Frontal cortex (tissue), 1 donor: ENCODE results near the gene BTBD16. TPM values are rescaled to one million over a fixed set of nuclear protein-coding genes. Genes with fewer than 3 reads are reported as not detected.

Source experiments
- small RNA-seq: library from RNA; depleted of rRNA; stranded (forward); fragments of <200 nt; gene quantifications from one replicate; pipeline ENCODE3, GENCODE V24; 2014
- total RNA-seq: library from RNA; depleted of rRNA; stranded (reverse); fragments of >200 nt; gene quantifications from one replicate; pipeline ENCODE4 v1.2.3, GENCODE V29; 2014

The BTBD16 gene
- total RNA-seq, 1 donor from 2014 or later: not detected

Small RNAs within 50 kb of the gene (small RNA-seq; reads per million reads assigned to genes)
- gene RNU6-728P: not detected

Other genes with a start within 250 kb of the BTBD16 start
- 29.8 TPM for gene PLEKHA1, start 103.4 kb downstream of the BTBD16 start, total RNA-seq
- not detected for gene ARMS2, start 183.4 kb downstream of the BTBD16 start, total RNA-seq
- 41.2 TPM for gene HTRA1, start 190.3 kb downstream of the BTBD16 start, total RNA-seq